CD4-positive, alpha-beta T cell treated with Interleukin-12 subunit alpha and Interleukin-12 subunit beta, for 1 hour (primary cell): ENCODE measurements around the gene OSBP.
A peak's percentile ranks its signal among the peaks of the same experiment; 100 is the strongest.
"Not testable (repeated sequence)": the region's sequence is repeated elsewhere in the genome, so short reads cannot be mapped to it uniquely, and the experiment has no call there.

Source experiments
- DNase-seq: peaks from one replicate; pipeline ENCODE4 v3.0.0-alpha.2; 2020

Gene OSBP

DNA sequence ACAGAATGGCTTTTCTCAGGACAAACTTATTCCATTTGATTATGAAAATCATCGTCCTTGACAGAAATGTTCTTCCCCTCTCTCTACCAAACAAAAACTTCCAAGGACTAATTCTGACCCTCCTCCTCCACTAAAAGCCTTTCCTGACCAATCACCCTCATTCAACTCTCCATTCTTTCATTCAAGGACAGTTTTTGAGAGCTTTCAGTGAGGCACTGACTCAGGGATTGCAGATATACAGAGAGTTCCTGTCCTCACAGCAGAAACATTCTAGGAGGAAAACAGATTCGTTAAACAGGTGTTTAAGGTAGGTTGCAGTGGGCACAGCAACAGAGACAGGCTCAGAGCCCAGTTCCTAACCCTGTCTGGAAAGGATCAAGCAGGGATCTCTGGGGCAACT is 62.7 kb downstream of the OSBP start:
- no peak for DNase-seq

GRCh38 chr11:59551659-59552521 is 63.7 kb downstream of the OSBP start:
- DNase-seq, result peak; percentile 32

DNA sequence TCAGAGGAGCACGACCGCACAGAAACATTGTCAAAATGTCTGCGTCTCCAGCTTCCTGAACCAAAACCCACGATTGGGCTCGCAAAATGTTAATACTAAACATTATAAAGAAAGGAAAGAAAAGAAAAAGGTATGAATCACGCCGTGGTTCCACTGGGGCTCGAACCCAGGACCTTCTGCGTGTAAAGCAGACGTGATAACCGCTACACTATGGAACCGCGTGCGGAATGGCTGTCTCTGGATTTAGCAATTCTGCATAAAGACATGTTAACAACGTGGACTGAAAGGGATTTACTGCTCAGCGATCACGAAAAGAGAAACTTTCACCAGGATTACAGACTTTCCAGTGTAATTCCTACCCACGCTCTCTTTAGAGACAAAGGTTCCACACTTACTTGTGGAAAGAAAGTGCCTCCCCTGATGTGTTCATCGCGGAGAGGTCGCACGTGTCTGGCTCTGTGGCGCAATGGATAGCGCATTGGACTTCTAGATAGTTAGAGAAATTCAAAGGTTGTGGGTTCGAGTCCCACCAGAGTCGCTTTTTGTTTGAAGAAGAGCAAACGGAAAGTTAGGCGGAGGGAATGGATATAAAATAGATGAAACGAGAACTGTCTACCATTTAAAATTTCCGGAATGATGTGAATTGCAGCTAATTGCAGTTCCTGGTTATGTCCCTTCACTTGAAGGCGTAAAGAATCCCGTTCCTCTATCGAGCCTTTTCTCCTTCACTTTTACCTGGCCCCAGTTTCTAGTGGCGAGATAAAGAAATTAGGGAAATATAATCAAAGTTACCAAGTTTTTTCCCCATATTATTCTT is 64.5 kb downstream of the OSBP start:
- peak; percentile 87 for DNase-seq

GRCh38 chr11:59550368-59550841 is 65.2 kb downstream of the OSBP start:
- DNase-seq, result peak; percentile 90

GRCh38 chr11:59548309-59548656 is 67.3 kb downstream of the OSBP start:
- DNase-seq, result no peak

DNA sequence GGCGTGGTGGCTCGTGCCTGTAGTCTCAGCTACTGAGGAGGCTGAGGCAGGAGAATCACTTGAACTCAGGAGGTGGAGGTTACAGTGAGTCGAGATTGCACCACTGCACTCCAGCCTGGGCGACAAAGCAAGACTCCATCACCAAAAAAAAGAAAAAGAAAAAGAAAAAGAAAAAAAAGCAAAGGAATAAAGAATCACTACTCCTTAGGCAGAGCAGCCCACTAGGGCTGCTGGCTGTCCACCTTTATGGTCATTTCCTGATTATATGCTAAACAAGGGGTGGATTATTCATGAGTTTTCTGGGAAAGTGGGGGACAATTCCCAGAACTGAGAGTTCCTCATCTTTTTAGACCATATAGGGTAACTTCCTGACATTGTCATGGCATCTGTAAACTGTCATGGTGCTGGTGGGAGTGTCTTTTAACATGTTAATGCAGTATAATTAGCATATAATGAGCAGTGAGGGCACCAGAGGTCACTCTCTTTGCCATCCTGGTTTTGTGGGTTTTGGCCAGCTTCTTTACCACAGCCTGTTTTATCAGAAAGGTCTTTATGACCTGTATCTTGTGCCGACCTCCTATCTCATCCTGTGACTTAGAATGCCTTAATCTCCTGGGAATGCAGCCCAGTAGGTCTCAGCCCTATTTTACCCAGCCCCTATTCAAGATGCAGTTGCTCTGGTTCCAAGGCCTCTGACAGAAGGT is 67.8 kb downstream of the OSBP start:
- not testable (repeated sequence) for DNase-seq

GRCh38 chr11:59545179-59546020 is 70.2 kb downstream of the OSBP start:
- no peak for DNase-seq

- DNase-seq, result no peak
These were observed 70.8 kb downstream of the OSBP start for GRCh38 chr11:59544869-59545178.

DNA sequence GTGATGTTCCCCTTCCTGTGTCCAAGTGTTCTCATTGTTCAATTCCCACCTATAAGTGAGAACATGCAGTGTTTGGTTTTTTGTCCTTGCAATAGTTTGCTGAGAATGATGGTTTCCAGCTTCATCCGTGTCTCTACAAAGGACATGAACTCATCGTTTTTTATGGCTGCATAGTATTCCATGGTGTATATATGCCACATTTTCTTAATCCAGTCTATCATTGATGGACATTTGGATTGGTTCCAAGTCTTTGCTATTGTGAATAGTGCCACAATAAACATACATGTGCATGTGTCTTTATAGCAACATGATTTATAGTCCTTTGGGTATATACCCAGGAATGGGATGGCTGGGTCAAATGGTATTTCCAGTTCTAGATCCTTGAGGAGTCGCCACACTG is 71.9 kb downstream of the OSBP start:
- not testable (repeated sequence) for DNase-seq

GRCh38 chr11:59542142-59542810 is 73.3 kb downstream of the OSBP start:
- DNase-seq, result no peak

GRCh38 chr11:59534676-59535075 is 80.9 kb downstream of the OSBP start:
- DNase-seq, result no peak

- DNase-seq, result no peak
These were observed 83.0 kb downstream of the OSBP start for GRCh38 chr11:59532620-59533019.

DNA sequence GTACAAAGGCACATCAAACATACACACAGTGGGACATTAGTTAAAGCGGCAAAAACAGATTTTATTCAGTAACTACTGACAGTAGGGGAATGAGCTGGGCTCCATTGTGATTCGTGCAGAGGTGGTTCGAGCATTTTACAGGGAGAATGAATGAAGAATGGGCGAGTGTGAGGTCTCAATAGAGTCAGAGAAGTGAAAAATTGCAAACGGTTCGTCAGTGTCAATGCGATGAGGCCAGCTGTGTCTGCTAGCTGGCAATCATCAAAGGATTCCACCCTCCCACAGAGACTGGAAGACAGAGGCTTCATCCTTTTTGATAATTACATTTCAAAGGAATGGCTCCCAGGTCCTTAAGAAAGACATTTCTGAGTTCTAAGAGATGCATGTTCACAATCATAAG is 86.9 kb downstream of the OSBP start:
- DNase-seq, result no peak
